ENCODE results near the gene ADPRS.

Gene ADPRS

DNA sequence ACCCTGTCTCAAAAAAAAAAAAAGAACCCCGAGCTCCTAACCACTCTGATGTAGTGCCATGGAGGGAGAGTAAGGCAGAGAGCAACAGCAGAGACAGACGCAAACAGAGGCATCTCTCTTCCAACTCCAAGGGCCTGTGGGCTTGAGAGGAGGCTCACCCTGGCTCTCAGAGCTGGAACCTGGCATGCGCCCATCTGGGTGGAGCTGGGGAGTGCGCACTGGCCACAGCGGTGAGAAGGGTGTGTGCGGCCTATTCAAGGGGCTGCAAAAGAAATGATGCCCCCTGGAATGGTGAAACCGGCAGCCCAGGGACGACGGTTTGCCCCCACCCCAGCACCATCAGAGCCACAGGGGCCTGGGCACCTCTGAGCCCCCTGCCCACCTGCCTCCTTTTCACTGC, 18.7 kb downstream of the ADPRS start:
- DNase-seq (ENCODE audit: low read depth in 1 of 2, low spot score in 1 of 2): no peak

DNA sequence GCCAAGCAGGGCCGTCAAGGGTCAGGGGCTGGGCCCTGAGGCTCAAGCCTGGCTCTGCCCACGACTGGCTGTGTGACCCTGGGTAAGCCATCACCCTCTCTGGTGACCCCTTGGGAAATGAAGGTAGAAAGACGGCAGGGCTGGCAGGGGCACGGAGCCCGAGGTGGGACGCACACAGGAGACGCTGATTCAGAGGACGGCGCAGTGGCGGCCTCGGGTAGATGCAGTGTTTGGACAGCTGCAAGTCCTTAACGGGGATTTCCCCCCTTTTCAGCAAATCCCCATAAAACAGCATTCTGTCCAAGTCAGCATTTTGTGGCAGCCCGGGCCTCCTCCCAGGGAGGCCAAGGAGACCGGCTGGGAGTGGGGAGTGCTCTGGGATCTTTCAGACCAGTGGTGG, 19.6 kb downstream of the ADPRS start:
- no peak for DNase-seq (ENCODE audit: low read depth in 1 of 2, low spot score in 1 of 2)

DNA sequence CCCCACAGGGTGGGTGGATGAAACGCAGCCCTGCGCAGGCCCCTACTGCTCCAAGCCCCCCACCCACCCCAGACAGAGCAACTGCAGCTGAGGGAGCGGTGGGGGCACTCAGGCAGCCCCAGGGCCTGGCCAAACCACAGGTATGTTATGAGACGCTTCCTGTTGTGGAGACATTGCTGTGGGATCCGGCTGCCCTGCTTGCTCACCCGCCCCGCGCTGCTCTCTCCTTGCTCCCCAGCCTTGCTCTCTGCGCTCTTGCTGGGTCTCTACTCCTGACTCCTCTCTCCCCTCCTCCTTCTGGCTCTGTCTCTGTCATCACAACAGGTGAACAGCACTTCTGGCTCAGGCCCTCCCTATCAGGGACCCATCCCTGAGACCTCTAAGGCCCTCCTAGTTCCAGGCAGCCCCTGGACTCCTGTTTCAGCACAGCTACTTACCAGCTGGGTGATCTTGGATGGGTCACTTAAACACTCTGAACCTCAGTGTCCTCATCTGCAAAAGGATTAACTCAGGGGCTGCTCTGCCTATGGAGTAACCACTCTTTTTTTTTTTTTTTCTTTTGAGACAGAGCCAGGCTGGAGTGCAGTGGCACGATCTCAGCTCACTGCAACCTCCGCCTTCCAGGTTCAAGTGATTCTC, 20.5 kb downstream of the ADPRS start:
- no peak for DNase-seq (ENCODE audit: low read depth in 1 of 2, low spot score in 1 of 2)

DNA sequence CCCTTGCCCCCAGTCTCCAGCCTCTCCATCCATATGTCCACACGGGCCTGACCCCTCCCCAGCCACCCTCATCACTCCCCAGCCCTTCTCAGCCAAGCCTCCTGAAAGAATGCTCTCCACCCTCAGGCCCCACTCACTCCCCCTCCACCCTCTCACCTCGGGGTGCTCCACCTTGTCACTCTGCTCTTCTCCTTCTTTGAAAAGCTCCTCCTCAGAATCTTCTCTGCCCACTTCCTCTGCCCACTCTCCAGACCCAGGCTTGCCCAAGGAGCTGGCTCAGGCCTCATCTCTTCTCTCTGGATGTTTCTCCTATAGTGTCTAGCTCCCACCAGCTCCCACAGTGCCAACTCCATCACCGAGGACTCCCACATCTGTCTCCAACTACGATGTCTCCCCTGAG, 22.5 kb downstream of the ADPRS start:
- DNase-seq (ENCODE audit: low read depth in 1 of 2, low spot score in 1 of 2): no peak

DNA sequence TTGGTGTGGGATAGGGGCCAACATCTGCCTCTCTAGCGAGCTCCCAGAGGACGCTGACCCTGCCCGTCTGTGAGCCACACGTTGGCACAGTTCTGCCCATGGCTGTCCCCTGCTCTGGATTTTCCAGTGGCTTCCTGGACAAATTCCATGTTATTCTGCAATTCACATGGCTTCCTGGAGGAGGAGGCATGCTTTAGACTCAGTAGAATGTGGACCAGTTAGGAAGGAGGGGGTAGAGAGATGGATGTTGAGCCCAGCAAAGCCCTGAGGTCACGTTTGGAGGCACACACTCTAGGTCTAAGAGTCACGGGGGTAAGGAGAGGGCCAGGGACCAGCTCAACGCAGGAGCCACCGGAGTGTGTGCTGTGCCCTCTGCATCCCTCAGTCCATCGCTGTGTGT, 24.1 kb downstream of the ADPRS start:
- DNase-seq (ENCODE audit: low read depth in 1 of 2, low spot score in 1 of 2): no peak

DNA sequence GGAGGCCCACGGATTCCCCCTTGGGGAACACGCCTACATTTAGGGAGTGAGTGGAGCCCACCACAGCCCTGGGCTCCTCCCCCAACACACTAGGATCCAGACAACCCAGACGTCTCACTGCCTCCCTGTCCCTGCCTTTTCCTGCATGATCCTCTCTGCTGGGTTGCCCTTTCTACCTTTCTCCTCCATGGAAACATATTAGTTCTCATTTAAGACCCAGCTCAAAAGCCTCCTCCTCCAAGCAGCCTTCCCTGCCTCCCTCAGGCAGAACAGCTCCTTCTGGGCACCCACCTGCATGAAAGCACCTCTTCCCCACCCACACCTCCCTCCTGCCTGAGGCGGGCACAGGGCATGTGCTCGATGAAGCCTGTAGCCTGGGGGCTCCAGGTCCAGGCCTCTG, 25.7 kb downstream of the ADPRS start:
- DNase-seq (ENCODE audit: low read depth in 1 of 2, low spot score in 1 of 2): no peak

DNA sequence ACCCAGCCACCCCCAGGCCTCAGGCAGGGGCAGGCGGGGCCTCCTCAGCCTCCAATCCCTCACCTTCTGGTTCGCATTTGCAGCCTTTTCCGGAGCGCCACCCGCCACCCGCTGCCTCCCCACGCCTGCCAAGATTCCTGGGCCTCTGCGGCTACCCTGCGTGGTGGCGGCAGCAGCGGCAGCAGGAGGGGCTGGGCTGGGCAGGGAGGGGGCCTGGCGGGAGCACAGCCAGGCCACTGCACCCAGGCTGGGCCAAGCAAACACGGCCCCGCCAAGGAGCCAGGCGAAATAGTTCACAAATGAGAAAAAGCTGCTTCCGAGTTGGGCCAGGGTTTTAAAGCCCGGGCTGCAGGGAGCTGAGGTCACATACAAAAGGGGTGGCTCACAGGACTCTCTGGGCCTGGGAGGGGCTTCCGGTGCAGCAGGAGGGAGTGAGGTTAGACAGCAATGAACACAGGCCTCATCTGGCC, 26.5 kb downstream of the ADPRS start:
- DNase-seq (ENCODE audit: low read depth in 1 of 2, low spot score in 1 of 2): no peak

DNA sequence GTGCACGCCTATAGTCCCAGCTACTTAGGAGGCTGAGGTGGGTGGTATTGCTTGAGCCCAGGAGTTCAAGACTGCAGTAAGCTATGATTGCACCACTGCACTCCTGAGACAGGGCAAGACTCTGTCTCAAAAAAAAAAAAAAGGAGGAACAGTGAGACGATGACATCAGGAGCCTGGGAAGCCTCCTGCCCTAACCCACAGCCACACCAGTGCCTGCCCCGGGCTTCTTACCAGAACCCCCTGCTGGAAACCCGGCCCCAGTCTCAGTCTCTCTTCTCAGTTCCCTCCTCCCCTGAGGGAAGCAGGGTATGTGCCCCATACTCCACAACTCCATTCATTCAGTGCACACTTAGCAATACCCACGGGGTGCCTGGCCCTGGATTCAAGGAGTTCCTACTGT, 27.2 kb downstream of the ADPRS start:
- no peak for DNase-seq (ENCODE audit: low read depth in 1 of 2, low spot score in 1 of 2)

DNA sequence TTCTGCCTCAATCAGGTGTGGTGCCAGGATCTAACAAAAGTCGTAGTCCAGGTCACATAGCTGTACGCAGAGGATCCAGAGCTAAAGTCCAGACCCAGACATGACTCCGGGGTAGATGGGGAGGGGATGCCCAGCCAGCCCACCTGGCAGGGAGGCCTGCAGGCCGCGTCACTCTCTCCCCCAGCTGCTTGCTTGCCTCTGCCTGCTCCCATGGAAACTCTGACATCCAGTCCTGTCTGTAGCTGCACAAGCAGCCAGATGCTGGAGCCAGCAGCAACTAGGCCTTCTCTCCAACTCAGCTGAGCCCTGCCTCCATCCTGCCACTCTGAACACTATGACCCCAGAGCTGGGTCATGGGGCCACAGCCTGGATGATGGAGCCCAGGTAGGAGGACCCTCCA, 28.2 kb downstream of the ADPRS start:
- no peak for DNase-seq (ENCODE audit: low read depth in 1 of 2, low spot score in 1 of 2)

DNA sequence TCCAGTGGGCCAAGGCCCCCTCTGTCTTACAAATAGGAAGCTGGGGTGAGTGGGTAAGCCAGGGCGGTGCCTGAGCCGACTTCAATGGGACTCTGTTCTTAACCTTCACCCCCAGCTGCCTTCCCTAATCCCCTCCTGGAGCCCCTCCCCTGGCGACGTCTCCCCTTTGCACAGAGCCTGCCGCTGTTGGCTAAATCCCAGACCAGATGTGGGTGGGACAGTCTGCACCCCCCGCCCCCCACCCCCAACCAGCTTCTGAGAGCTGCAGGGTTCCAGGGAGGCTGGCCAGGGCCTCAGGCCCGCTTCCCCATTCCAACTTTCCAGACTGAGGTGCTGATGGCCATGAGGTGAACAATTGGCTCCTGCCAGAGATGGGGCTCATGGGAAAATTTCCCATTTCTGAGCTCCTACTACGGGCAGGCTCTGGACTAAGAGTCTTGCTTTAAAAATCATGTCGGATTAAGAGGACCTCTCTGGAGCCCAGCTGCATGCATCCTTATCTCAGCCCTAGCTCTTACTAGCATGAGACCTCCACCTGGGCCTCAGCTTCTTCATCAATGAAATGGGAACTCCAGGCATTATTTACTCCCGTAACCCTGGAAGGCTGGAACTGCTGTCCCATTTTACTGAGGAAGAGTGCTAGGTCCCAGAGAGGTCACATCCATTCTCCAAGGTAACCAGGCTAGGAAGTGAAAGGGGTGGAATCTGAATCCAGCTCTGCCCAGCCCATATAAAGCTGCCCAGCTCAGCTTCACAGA, 29.9 kb downstream of the ADPRS start:
- DNase-seq (ENCODE audit: low read depth in 1 of 2, low spot score in 1 of 2): no peak

DNA sequence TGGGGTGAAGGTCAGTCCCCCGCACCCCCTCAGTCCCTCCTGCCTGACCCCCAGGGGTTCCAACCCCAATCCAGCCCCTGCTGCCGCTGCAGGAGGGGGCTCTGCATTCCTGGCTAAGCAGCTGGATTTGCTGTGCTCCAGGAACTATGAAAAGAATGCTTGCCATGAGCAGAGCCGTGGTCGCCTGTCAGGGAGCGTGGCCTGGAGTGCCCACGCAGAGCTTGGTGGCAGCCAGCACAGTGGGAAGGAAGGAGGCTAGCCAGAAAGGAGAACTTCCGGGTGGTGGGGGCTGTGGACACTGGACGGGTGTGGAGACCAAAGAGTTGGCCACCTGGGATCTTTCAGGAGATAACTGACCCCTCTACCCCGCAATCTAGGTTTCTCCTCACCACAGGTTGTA, 30.8 kb downstream of the ADPRS start:
- no peak for DNase-seq (ENCODE audit: low read depth in 1 of 2, low spot score in 1 of 2)

DNA sequence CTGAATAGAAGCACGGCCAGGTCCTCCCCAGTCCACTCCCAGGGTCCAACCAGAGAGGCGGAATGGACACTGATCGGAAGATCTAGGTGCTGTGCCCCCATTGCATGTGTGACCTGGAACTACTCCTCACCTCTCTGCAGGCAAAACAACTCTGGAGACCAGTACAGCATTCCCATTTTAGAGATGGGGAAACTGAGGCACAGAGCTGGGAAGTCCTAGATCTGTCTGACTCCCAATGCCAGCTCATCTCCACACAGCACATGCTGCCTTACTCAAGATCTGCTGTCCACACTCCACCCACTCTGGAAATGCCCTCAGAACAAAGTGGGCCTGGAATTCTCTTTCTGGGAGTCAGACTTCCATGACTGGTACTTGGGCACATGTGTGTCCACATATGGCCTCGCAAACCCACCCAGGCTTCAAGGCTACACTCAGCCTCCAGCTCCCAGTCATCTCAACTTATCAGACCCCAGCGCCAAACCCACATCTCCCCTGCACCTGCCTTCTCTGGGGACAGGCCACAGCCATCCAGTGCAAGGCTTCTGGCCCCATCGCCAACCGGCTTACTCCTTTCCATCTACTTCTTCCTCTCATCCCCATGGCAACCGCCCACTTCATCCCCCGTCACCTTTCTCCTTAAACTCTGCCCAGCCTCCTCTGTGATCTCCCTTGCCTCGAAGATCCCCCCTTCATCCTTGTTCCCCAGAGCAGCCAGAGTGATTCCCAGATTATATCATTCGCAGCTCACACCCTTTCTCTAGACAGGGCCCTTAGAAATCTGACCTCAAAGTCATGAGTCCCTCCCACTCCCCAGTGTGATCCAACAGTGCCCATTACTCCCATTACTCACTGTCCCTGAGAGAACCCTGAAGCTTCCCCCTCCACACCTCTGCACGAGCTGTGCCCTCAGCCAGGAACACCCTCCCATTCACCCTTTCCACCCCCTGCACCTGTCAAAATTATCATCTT, 33.7 kb downstream of the ADPRS start:
- no peak for DNase-seq (ENCODE audit: low read depth in 1 of 2, low spot score in 1 of 2)

DNA sequence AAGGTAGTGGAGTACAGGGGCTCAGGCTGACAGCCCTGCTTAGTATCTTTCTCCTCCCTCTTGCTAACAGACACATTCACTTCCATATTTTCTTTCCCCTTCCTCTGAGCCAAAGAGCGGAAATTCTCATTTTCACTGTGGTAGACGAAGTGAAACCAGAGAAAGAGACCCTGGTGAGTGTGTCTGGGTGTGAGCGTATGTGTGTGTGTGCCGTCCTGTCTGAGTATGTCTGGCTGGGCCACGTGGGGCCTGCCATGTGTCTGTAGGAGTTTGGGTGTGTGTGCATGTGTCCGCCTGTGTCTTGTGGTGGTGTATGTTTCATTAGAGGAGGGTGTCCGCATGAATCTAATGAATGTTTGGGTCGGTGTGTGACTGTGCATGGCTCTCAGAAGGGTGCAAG, 34.7 kb downstream of the ADPRS start:
- no peak for DNase-seq (ENCODE audit: low read depth in 1 of 2, low spot score in 1 of 2)

DNA sequence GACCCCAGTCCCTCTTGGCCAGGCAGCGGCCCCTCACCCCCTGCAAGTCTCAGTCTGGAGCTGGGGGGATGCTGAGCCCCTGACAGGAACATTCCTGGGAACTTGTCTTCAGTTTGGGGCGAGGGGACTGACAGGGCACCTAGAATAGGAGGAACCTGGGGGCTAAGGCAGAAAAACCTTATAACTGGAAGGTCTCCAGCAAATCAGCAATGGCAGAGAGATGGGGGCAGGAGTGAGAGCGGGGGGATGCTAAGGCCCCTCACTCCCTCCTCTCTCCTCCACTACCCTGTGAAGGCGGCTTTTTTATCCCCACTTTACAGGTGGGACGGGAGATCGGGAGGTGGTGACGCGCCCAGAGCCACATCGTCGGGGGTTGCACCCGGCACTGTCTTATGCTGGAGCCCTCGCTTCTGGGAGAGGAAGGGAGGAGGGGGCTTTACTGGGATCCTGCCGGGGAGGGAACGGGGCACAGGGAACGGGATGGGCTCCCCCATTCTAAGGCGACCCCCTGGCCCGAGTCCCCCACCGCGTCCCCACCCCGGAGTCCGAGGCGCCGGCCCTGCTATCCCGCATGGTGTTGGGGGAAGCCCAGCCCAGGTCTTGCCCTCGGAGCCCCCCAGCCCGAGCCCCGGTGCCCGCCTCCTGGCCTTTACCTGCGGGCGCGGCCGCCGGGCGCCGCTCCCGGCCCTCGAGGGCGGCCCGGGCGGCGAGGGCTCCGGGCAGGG, 35.9 kb downstream of the ADPRS start:
- DNase-seq (ENCODE audit: low read depth in 1 of 2, low spot score in 1 of 2): no peak

DNA sequence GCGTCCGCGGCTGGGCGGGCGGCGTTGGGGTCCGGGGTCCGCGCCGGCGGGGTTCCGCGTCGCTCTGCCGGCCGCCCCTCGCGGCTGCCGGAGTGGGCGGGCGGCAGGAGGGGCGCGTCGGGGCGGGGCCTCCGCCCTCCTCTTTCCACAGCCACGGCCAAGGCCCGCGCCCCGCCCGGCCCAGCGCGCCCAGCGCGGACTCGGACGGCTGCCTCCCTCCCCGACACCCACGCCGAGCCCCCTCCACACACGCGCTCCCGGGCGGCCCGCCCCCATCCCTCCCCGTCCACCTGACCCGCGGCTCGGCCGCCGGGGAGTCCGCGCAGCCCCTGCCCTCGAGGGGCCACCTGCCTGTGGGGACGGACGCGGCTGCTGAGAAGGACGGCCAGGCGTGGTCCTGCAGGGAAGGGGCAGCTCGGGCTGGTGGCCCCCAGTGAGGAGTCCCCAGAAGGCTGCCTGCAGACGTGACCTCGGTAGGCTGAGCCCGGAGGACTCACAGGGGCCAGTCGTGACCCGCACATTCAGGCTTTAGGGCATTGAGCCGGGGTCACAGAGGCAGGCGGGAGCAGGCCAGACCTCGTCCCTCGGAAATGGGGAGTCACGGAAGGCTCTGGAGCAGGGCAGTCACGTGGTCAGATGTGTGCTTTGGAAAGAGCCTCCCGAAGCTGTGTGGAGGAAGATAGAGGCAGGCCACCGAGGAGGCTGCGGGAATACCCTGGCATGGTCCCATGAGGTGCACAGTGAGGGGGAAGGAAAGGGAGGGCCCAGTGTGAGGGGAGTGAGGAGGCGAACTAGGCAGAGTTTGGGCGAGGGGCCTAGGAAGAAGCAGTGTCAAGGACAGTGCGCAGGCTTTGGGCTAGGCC, 36.7 kb downstream of the ADPRS start, which contains the start of gene COL8A2:
COL8A2 (minus strand) TSS at position 94 of the 863 bp plus-strand sequence. CDS start 24,980 bp downstream, outside the sequence.
- DNase-seq (ENCODE audit: low read depth in 1 of 2, low spot score in 1 of 2): no peak

DNA sequence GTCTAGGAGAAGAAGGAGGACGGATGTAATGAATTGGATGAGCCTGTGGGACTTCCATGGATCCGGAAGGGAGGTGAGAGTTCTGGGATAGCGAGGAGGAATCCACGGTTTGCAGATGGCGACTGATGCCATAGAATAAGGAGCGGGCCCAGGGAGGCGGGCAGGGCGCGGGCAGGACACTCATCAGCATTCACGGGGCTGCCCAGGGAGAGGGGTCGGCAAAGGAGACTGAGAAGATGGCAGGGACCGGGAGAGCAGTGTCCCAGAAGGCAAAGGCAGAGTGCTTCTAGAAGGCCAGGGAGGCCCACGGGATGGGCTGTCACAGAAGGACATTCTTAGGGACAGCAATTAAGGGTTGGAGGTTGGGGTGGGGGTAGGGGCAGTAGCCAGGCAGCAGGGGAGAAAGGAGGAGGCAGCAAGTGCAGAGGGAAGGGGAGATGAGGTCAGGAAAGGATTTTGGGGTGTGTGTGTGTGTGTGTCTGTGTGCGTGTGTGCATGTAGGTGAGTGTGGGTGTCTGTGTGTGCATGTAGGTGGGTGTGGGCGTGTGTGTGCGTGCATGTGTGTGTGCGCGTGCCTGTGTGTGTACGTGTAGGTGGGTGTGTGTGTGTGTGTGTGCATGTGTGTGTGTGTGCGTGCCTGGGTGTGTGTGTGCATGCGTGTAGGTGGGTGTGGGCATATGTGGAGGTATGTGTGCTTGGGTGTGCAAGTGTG, 37.5 kb downstream of the ADPRS start:
- no peak for DNase-seq (ENCODE audit: low read depth in 1 of 2, low spot score in 1 of 2)

DNA sequence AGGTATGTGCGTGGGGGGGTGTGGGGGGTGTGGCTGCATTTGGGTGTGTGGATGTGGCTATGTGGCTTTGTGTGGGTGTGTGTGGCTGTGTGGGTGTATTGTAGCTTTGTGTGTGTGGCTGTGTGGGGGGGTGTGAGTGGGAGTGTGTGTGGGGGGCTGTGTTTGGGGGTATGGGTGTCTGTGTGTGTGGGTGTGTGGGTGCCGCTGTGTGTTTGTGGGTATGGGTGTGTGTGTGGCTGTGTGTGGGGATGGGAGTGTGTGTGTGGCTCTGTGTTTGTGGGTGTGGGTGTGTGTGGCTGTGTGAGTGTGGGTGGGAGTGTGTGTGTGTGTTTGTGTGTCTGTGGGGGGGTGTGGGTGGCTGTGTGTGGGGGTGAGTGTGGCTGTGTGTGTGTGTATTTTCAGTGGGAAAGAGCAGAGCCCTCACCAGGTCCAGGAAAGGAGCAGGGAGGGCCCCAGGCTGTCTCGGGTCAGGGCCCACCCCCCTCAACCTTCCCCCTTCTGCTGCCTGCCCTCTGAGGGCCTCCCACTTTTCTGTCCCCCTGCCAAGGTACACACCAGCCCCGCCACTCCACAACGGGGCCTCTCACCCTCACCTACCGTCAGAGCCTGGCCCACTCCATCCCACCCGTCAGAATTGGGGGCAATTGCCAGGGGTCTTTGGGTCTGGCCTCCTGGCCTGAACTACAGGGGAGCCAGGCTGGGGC, 38.3 kb downstream of the ADPRS start:
- no peak for DNase-seq (ENCODE audit: low read depth in 1 of 2, low spot score in 1 of 2)

DNA sequence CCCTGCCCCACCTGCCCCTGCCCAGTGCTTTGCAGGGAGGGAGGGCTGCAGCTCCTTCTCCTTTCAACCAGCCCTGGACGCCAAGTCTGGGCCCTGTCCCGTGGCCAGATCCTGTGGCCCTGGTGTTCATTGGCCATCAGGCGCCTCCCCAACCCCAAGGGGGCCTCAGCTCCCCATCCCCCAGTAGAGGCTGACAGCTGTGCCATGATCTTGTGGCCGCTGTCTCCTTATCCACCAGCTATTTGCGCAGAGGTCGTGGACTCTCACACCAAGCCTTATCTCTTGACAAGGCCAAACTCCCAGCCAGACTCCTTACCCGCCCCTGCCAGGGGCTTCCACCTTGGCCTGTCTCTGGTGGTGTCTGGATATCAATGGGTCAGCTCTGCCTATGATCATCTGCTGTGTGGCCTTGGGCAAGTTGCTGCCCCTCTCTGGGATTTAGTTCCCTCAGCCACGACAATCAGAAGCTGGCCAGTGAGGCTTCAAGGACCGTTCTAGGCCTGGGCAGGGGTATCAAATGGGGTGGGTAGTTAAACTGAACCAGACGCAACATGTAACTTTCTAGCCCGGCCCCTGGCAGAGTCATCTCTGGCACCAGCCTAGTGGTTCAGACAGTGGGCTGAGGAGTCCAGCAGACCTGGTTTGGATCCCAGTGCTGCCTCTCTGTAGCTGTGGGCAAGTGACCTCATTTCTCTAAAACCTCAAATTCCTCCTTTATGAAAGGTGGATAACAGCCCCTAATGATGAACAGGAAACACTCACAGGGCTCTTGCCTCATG, 39.6 kb downstream of the ADPRS start:
- no peak for DNase-seq (ENCODE audit: low read depth in 1 of 2, low spot score in 1 of 2)

All from activated CD4-positive, alpha-beta T cell treated with anti-CD3 and anti-CD28 coated beads, Interleukin-2, amount 50 U/mL, for 24 hours (primary cell).